Measurements from ENCODE around the gene FYTTD1. TPM values are rescaled to one million over a fixed set of nuclear protein-coding genes. Genes with fewer than 3 reads are reported as not detected.

FYTTD1 gene
- total and polyA plus RNA-seq, 8 donors, result 8.3 to 37.9 (median 28.0) TPM

DNA sequence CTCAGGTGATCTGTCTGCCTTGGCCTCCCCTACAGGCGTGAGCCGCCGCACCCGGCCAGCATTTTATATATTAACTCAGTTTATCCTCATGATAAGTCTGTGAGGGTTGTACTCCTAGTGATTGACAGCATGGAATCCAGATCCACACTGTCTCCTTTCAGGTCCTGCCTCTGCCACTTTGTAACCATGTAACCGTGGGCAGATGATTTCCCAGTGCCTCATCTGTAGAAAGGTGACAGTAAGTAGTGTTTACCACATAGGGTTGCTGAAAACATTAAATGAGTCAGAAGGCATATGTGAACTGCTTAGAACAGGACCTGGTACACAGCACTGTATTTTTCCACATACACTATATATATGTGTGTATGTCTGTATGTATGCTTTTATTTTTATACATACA is 2.4 kb downstream of the FYTTD1 start:
- WGBS, 2 donors, result 48 to 56% methylated on average over 5 of the region's 5 CpGs
- no peaks in the 10 kb centered on the region for H3K36me3 ChIP-seq
- peak overlapping the region in 1 of 4 donors; percentile 88 for H3K4me3 ChIP-seq
- ATAC-seq (no peak), DNase-seq (no peak), FAIRE-seq (no peak)
- TF ChIP-seq, protein P1, sequence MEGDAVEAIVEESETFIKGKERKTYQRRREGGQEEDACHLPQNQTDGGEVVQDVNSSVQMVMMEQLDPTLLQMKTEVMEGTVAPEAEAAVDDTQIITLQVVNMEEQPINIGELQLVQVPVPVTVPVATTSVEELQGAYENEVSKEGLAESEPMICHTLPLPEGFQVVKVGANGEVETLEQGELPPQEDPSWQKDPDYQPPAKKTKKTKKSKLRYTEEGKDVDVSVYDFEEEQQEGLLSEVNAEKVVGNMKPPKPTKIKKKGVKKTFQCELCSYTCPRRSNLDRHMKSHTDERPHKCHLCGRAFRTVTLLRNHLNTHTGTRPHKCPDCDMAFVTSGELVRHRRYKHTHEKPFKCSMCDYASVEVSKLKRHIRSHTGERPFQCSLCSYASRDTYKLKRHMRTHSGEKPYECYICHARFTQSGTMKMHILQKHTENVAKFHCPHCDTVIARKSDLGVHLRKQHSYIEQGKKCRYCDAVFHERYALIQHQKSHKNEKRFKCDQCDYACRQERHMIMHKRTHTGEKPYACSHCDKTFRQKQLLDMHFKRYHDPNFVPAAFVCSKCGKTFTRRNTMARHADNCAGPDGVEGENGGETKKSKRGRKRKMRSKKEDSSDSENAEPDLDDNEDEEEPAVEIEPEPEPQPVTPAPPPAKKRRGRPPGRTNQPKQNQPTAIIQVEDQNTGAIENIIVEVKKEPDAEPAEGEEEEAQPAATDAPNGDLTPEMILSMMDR (IDR thresholded peaks at IDR 0.05), result no peak
- intact Hi-C loops (cut with DNase I), result no loop called here
- H3K27ac ChIP-seq, result no peak overlapping the region
- H3K9me3 ChIP-seq, result no peaks in the 10 kb centered on the region
- peaks cover 0 to 27% (median 12%) of the 10 kb centered on the region in 3 donors for H3K4me1 ChIP-seq
- H3K27me3 ChIP-seq, result no peaks in the 10 kb centered on the region

DNA sequence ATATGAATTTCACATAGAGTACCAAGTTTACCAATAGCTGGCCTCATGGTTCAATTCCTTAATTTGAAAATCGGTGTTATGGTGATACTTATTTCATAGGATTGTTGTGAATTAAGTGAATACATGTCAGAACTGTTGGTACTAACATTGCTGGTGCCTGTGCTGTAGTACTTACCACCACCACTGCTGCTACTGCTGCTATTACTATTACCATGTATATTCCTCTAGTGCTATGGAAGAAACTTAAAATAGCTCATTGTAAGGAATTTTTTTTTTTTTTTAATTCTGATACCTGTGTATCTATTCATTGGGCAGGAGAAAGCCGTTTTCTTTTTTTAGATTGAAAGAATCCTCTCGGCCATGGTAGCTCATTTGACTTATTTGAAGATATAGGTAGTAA is 3.6 kb downstream of the FYTTD1 start:
- no peak for ATAC-seq
- TF ChIP-seq, protein P1 (IDR thresholded peaks at IDR 0.05), result peak in 1 of 4 donors; percentile 17

DNA sequence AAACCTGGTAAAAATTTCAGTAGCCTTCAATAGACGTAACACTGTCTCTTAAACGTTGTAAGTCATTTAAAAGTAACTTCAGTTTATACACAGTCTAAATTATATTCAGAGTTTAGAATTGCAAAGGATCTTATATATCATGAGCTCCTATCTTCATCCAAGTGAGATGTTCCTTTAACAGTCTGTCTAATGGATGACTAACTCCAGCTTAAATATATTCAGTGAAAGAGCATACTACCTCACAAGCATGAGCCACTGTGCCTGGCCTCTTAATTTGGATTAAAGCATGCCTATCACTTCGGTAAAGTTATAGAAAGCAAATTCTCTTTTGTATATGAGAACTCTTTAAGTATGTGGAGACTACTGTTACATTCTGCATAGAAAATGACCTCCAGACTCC is 7.0 kb downstream of the FYTTD1 start:
- Histone ChIP-seq H3K9me3 (no peaks in the 10 kb centered on the region), H3K36me3 (peaks cover 0 to 16% (median 0%) of the 10 kb centered on the region in 3 donors), H3K27me3 (no peaks in the 10 kb centered on the region), H3K27ac (no peak overlapping the region), H3K4me3 (no peak overlapping the region), H3K4me1 (peaks cover 0 to 17% (median 12%) of the 10 kb centered on the region in 3 donors)
- TF ChIP-seq, protein P1 (IDR thresholded peaks at IDR 0.05), result no peak
- DNase-seq (no peak), ATAC-seq (no peak), FAIRE-seq (no peak)
- WGBS, 2 donors, result 71 to 75% methylated on average over 3 of the region's 3 CpGs
- intact Hi-C loops (cut with DNase I), result no loop called here

More for the DNA sequence above, 3.6 kb downstream of the FYTTD1 start:
- Histone ChIP-seq H3K27ac (no peak overlapping the region), H3K9me3 (no peaks in the 10 kb centered on the region), H3K4me3 (no peak overlapping the region), H3K27me3 (no peaks in the 10 kb centered on the region), H3K4me1 (peaks cover 0 to 24% (median 12%) of the 10 kb centered on the region in 3 donors), H3K36me3 (peaks cover 0 to 8% (median 0%) of the 10 kb centered on the region in 3 donors)
- DNase-seq (no peak), FAIRE-seq (no peak)
- WGBS, 2 donors, result 82 to 84% methylated on average over 3 of the region's 3 CpGs
- intact Hi-C loops (cut with DNase I), result no loop called here

DNA sequence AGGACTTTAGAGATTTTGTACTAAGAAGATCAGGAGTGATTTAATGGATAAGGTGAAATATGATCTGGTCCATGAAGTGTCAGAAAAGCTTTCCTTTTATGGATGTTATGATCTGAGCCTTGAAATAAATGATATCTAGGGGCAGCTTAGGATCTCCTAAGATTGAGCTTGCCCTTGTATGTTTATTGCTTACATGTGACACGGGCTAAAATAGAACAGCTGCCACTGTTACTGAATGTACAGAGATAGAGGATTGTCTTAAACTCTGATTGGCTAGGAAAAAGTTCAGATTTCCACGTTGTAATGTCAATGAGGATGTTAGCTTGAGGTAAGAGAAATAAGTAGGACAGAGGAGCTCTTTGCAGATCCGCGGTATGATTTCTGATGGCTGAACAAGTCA is 8.8 kb downstream of the FYTTD1 start:
- ATAC-seq (no peak), FAIRE-seq (no peak)
- 86 to 90% methylated on average over 4 of the region's 4 CpGs for WGBS, 2 donors

DNA sequence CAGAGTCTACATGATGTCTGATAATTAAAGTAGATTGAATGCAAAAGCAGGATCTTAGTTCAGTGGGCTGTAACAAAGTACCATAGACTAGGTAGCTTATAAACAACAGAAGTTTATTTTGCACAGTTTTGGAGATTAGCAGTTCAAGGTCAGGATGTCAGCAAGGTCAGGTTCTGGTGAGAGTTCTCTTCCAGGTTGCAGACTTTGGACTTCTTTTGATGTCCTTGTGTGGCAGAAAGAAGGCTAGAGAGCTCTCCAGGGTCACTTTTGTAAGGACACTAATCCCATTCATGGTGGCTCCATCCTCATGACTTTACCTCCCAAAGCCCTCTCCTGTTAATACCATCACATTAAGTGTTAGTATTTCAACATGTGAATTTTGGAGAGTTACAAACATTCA is 12.1 kb downstream of the FYTTD1 start:
- Histone ChIP-seq H3K4me1 (no peaks in the 10 kb centered on the region), H3K9me3 (no peaks in the 10 kb centered on the region), H3K4me3 (no peak overlapping the region), H3K27ac (no peak overlapping the region), H3K36me3 (peaks cover 0 to 35% (median 2%) of the 10 kb centered on the region in 3 donors), H3K27me3 (no peaks in the 10 kb centered on the region)
- no peak for ATAC-seq
- FAIRE-seq, result no peak
- intact Hi-C loops (cut with DNase I), result no loop called here
- TF ChIP-seq, protein P1 (IDR thresholded peaks at IDR 0.05), result no peak
- no peak for DNase-seq

More for the DNA sequence above, 8.8 kb downstream of the FYTTD1 start:
- Histone ChIP-seq H3K9me3 (no peaks in the 10 kb centered on the region), H3K4me1 (peaks cover 0 to 1% (median 0%) of the 10 kb centered on the region in 3 donors), H3K27ac (no peak overlapping the region), H3K36me3 (peaks cover 0 to 27% (median 2%) of the 10 kb centered on the region in 3 donors), H3K4me3 (no peak overlapping the region), H3K27me3 (no peaks in the 10 kb centered on the region)
- no peak for DNase-seq
- TF ChIP-seq, protein P1 (IDR thresholded peaks at IDR 0.05), result no peak
- intact Hi-C loops (cut with DNase I), result no loop called here

Measured in pancreas (tissue), 10 donors.